Coronary artery (tissue), 2 donors: ENCODE data around the gene NCOA1.

Experiments used
- DNase-seq: peaks from one replicate; pipeline ENCODE4 v3.0.0-alpha.2; 2017; ENCODE audit warnings: low spot score
- H3K27ac ChIP-seq, 2 donors: fragments of 200-600 bp; sonication (generic); one replicate each; pipeline ENCODE4 v1.5.1; 2016 to 2019
- H3K4me3 ChIP-seq: fragments of 200-600 bp; sonication (generic); 2 replicates; pipeline ENCODE4 v1.5.1; 2016; ENCODE audit warnings: mild to moderate bottlenecking, moderate library complexity
- CTCF ChIP-seq: fragments of 200-600 bp; sonication (generic); IDR thresholded peaks from one replicate; pipeline ENCODE4 v1.5.1; 2019; ENCODE audit warnings: antibody characterized with exemption

NCOA1 gene

DNA sequence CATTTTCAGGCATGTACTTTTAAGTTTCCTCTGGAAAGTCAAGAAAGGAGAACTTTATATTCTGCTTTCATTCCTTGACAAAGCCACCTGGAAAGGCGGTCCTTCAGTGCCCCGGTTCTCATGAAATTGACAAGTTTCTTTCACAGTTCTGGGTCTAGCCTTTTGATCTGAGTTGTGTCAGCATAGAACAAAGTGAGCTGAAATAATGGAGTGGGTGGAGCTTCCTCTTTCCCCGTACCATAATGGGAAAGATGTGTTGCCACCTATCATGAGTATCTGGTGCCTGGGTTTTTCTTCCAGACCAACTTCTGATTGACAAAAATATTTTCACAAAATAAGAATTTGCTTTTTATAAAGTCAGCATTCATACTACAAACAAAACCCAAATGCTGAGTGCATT, 252.9 kb downstream of the NCOA1 start:
- H3K4me3 ChIP-seq, result no peak overlapping the region

DNA sequence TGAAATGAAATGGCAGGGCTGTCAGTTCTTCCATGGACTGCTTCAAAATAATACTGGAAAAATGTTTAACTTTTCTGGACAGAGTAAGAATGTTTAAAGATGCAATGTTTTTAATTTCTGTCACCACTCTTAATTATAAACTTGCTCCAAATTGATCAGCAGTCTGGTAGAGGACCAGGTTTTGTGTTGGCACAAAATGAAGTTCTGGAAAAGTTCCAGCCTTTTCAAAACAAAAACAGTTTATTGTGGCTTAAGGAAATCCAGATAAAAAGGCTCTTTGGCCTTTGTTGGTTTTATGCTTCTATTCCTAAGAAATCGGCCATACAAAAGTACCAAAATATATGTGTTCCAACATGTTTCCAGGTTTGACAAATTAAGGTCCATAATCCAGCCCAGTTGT, 253.3 kb downstream of the NCOA1 start:
- no peak overlapping the region for H3K27ac ChIP-seq
- H3K4me3 ChIP-seq, result no peak overlapping the region
- DNase-seq, result no peak
- TF ChIP-seq CTCF, result no peak

More for the DNA sequence above, 252.9 kb downstream of the NCOA1 start:
- no peak for TF ChIP-seq CTCF
- DNase-seq, result no peak
- no peak overlapping the region for H3K27ac ChIP-seq

DNA sequence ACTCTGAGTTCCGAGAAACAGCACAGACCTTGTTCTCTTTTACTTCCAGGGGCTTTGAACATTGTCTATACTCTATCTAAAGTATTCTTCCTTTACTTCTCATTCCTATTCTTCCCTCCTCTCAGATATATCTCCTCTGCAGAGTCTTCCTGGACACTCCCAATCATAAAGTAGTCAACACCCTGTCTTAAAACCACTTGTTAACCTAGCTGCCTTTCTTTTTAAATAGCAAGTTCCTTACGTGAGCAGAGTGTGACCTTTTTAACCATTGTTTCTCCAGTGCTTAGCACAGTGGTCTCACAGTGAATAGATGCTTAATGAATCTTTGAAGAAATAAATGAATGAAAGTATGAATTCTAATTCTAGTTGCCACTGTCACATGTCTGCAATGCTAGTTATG, 254.8 kb downstream of the NCOA1 start:
- no peak overlapping the region for H3K27ac ChIP-seq

GRCh38 chr2:24747299-24747698, 256.2 kb downstream of the NCOA1 start:
- no peak overlapping the region for H3K4me3 ChIP-seq
- DNase-seq, result no peak
- no peak for TF ChIP-seq CTCF
- H3K27ac ChIP-seq, result no peak overlapping the region

More for the DNA sequence above, 254.8 kb downstream of the NCOA1 start:
- H3K4me3 ChIP-seq, result no peak overlapping the region
- TF ChIP-seq CTCF, result no peak
- DNase-seq, result no peak

- Histone ChIP-seq H3K27ac (no peak overlapping the region), H3K4me3 (no peak overlapping the region)
- no peak for TF ChIP-seq CTCF
- DNase-seq, result no peak
Observed at GRCh38 chr2:24749069-24749691, 258.1 kb downstream of the NCOA1 start.

DNA sequence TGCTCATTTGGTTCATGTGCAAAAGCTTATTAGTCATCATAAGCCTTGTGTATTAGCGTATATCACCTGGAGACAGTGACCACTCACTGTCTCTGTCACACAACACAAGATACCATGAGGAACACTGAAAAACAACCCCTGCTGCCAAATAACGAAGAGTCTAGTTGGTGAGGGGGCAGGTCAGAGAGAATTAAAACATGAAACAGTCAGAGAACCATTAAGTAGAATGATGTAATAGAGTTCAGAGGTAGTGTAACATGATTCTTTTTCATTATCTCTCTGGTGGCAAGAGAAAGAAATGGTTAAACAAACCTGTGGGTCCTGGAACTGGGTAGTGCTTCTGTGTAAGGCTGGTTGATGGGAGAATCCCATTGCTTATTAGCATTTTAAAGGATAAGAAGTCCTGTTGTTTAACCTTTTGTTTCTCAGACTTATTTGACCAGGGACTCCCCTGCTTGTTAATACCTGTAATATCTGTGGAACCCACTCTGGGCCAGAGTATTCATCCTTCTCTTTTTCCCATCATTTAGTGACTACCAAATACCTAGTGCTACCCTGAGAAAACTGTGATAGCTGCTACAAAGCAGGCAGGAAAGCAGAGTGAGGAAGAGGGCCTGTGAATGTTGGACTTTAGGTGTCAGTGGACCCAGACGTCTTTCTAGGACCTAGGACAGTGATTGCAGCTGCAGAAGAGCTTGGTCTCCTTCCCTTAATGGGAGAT, 264.1 kb downstream of the NCOA1 start:
- no peak for TF ChIP-seq CTCF
- DNase-seq, result no peak
- no peak overlapping the region for H3K27ac ChIP-seq
- H3K4me3 ChIP-seq, result no peak overlapping the region

DNA sequence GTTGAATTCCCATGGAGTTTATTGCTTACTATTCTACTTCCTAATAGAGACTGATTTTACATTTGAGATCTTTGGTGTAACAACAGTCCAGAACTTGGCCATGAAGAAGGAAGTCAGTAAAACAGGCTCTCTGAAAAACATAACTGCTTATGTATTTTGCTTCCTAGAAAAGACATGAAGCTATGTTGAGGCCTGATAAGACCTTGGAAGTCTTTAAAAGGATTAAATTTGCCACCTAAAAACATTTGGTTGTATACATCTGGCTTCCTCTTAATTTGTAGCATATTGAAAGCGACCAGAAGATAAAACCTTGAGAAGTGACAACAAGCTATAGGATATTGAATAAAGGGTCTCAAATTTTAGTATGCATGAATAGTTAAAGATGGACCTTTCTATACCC, 265.7 kb downstream of the NCOA1 start:
- no peak for TF ChIP-seq CTCF
- no peak for DNase-seq
- H3K4me3 ChIP-seq, result no peak overlapping the region
- no peak overlapping the region for H3K27ac ChIP-seq
